ENCODE results near the gene TNRC6B.

Gene TNRC6B

DNA sequence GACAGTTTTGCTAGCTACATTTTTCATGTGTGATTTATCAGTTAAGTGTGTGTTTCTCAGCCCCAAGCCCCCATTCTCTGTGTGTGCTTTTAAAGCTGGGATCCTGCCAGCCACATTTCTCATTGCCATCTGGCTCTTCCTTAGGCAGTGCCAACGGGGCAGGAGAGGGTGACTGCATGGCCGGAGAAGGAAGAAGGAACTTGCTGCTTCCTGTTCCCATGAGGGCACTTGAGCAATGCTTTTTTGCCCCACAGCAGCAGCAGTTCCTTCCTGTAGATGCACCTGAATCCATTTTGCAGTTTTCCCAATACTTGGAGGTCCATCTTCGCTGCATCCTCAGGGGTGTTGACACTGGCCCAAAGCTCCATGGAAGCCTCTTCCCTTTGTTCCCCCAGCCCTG is 37.5 kb downstream of the TNRC6B start:
- H3K4me2 ChIP-seq (ENCODE audit: low read depth, low read length), result peak overlapping the region; percentile 92

DNA sequence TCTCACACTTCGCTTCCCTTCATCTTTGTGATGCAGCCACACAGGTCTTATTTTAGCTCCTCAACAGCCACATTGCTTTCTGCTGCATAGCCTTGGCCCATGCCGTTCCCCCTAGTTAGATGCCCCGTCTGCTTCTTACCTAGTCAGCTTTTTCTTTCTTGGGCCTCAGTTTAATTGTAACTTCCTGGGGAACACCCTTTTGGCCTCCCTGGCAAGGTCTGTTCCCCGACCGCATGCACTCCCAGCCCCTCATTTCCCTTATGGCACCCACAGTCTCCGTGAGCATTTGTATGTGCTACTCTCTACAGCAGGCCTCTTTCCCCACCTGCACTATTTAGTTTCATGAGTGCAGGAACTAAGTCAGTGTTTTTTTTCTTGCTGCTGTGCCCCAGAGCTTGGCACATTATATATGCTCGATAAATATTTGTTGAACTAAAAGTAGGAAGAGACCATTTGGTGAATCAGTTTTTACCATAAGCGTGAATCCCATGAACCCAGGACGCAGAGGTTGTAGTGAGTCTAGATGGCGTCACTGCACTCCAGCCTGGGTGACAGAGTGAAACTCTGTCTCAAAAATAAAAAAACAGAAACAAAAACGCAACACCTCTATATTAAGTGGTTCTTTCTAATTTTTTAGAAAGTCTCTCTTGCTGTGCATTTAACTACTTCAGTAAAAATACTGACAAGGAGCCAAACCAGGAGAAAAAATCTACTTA is 38.5 kb downstream of the TNRC6B start:
- TF ChIP-seq EZH2phosphoT487 (IDR thresholded peaks at IDR 0.05; ENCODE audit: low read length) (no peak), EZH2 (optimal IDR thresholded peaks at IDR 0.05; ENCODE audit: low read depth, low read length) (no peak), CTCF (IDR thresholded peaks at IDR 0.05; ENCODE audit: low read length) (no peak)
- H4K20me1 ChIP-seq (ENCODE audit: insufficient read depth, low read length), result no peaks in the 10 kb centered on the region

More for the DNA sequence above, 37.5 kb downstream of the TNRC6B start:
- Histone ChIP-seq H3K36me3 (replicated peaks; ENCODE audit: insufficient read depth, low read length) (no peaks in the 10 kb centered on the region), H3K9me2 (replicated peaks; ENCODE audit: insufficient read depth, low read length) (no peaks in the 10 kb centered on the region), H3K79me2 (ENCODE audit: low read length) (peaks cover 89% of the 10 kb centered on the region), H3K27me3 (replicated peaks; ENCODE audit: insufficient read depth, low read length) (no peaks in the 10 kb centered on the region), H4K20me1 (ENCODE audit: insufficient read depth, low read length) (no peaks in the 10 kb centered on the region), H2AFZ (ENCODE audit: low read length) (no peak overlapping the region), H3K9ac (ENCODE audit: low read length) (peak overlapping the region; percentile 61), H3K4me3 (ENCODE audit: low read length) (peak overlapping the region; percentile 47), H3K9me3 (replicated peaks; ENCODE audit: insufficient read depth, low read length) (no peaks in the 10 kb centered on the region), H3K27ac (ENCODE audit: low read length) (peak overlapping the region; percentile 95), H3F3A (ENCODE audit: insufficient read depth, low read length) (peaks cover 29% of the 10 kb centered on the region), H3K4me1 (ENCODE audit: low read length) (peaks cover 39% of the 10 kb centered on the region)
- TF ChIP-seq EZH2 (optimal IDR thresholded peaks at IDR 0.05; ENCODE audit: low read depth, low read length) (no peak), EZH2phosphoT487 (IDR thresholded peaks at IDR 0.05; ENCODE audit: low read length) (no peak), CTCF (IDR thresholded peaks at IDR 0.05; ENCODE audit: low read length) (no peak)
- no peak for DNase-seq

DNA sequence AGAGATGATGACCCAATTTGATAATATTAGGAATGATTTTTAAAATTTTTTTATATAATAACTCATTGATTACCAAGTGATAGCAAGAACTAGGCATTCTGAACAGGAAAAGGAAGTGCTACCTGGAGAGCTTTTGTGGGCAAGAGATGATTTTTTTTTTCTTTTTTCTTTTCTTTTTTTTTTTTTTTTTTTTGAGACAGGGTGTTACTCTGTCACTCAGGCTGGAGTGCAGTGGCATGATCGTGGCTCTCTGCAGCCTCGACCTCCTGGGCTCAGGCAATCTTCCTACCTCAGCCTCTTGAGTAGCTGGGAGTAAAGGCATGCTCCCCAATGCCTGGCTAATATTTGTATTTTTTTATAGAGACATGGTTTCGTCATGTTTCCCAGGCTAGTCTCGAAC is 40.4 kb downstream of the TNRC6B start:
- H4K20me1 ChIP-seq (ENCODE audit: insufficient read depth, low read length), result no peaks in the 10 kb centered on the region
- peaks cover 23% of the 10 kb centered on the region for H3F3A ChIP-seq (ENCODE audit: insufficient read depth, low read length)
- DNase-seq, result no peak
- H3K9ac ChIP-seq (ENCODE audit: low read length), result no peak overlapping the region
- H3K79me2 ChIP-seq (ENCODE audit: low read length), result peaks cover 90% of the 10 kb centered on the region
- H3K9me2 ChIP-seq (replicated peaks; ENCODE audit: insufficient read depth, low read length), result no peaks in the 10 kb centered on the region
- peaks cover 26% of the 10 kb centered on the region for H3K4me1 ChIP-seq (ENCODE audit: low read length)
- TF ChIP-seq CTCF (IDR thresholded peaks at IDR 0.05; ENCODE audit: low read length), result no peak
- no peak for TF ChIP-seq EZH2phosphoT487 (IDR thresholded peaks at IDR 0.05; ENCODE audit: low read length)
- TF ChIP-seq EZH2 (optimal IDR thresholded peaks at IDR 0.05; ENCODE audit: low read depth, low read length), result no peak
- no peaks in the 10 kb centered on the region for H3K9me3 ChIP-seq (replicated peaks; ENCODE audit: insufficient read depth, low read length)
- no peak overlapping the region for H3K4me2 ChIP-seq (ENCODE audit: low read depth, low read length)
- H2AFZ ChIP-seq (ENCODE audit: low read length), result no peak overlapping the region
- no peak overlapping the region for H3K4me3 ChIP-seq (ENCODE audit: low read length)
- H3K36me3 ChIP-seq (replicated peaks; ENCODE audit: insufficient read depth, low read length), result no peaks in the 10 kb centered on the region
- no peak overlapping the region for H3K27ac ChIP-seq (ENCODE audit: low read length)
- H3K27me3 ChIP-seq (replicated peaks; ENCODE audit: insufficient read depth, low read length), result no peaks in the 10 kb centered on the region

More for the DNA sequence above, 38.5 kb downstream of the TNRC6B start:
- peak overlapping the region; percentile 33 for H2AFZ ChIP-seq (ENCODE audit: low read length)
- no peaks in the 10 kb centered on the region for H3K9me3 ChIP-seq (replicated peaks; ENCODE audit: insufficient read depth, low read length)
- H3K79me2 ChIP-seq (ENCODE audit: low read length), result peaks cover 89% of the 10 kb centered on the region
- peak; percentile 85 for DNase-seq
- peaks cover 30% of the 10 kb centered on the region for H3K4me1 ChIP-seq (ENCODE audit: low read length)
- H3K27ac ChIP-seq (ENCODE audit: low read length), result peak overlapping the region; percentile 95
- peak overlapping the region; percentile 47 for H3K4me3 ChIP-seq (ENCODE audit: low read length)
- peaks cover 23% of the 10 kb centered on the region for H3F3A ChIP-seq (ENCODE audit: insufficient read depth, low read length)
- H3K9ac ChIP-seq (ENCODE audit: low read length), result peak overlapping the region; percentile 61
- H3K27me3 ChIP-seq (replicated peaks; ENCODE audit: insufficient read depth, low read length), result no peaks in the 10 kb centered on the region
- peak overlapping the region; percentile 92 for H3K4me2 ChIP-seq (ENCODE audit: low read depth, low read length)
- H3K9me2 ChIP-seq (replicated peaks; ENCODE audit: insufficient read depth, low read length), result no peaks in the 10 kb centered on the region
- H3K36me3 ChIP-seq (replicated peaks; ENCODE audit: insufficient read depth, low read length), result no peaks in the 10 kb centered on the region
